Thyroid gland (tissue), 4 donors: ENCODE results near the gene TUBB1.

ENCODE experiments used
- POLR2A ChIP-seq, 2 donors: fragments of 450-650 bp; IDR thresholded peaks; one replicate each; pipeline ENCODE4 v1.6.1; 2017; ENCODE audit warnings: antibody characterized with exemption in 2 of 2, mild to moderate bottlenecking in 2 of 2, moderate library complexity in 1 of 2
- TF ChIP-seq, protein P1 (sequence below), 6 experiments: fragments of 200-600 bp in 3 of 6; fragments of 450-650 bp in 3 of 6; sonication (generic) in 3 of 6; IDR thresholded peaks; one replicate each; pipeline ENCODE4 v1.5.1; 2016 to 2019; ENCODE audit warnings: antibody characterized with exemption in 6 of 6, mild to moderate bottlenecking in 2 of 6, inconsistent platforms in 1 of 6, moderate library complexity in 1 of 6

DNA sequence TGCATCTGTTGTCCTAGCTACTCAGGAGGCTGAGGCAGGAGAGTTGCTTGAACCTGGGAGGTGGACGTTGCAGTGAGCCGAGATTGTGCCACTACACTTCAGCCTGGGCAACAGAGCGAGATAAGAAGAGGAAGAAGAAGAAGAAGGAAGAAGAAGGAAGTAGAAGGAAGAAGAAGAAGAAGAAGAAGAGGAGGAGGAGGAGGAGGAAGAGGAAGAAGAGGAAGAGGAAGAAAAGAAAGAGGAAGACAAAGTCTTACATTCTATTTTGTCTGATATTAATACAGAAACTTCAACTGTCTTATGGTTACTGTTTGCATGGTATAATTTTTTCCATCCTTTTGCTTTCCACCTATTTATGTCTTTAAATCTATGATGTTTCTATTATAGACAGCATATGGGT lies 45.4 kb upstream of the TUBB1 start:
- TF ChIP-seq, protein P1, sequence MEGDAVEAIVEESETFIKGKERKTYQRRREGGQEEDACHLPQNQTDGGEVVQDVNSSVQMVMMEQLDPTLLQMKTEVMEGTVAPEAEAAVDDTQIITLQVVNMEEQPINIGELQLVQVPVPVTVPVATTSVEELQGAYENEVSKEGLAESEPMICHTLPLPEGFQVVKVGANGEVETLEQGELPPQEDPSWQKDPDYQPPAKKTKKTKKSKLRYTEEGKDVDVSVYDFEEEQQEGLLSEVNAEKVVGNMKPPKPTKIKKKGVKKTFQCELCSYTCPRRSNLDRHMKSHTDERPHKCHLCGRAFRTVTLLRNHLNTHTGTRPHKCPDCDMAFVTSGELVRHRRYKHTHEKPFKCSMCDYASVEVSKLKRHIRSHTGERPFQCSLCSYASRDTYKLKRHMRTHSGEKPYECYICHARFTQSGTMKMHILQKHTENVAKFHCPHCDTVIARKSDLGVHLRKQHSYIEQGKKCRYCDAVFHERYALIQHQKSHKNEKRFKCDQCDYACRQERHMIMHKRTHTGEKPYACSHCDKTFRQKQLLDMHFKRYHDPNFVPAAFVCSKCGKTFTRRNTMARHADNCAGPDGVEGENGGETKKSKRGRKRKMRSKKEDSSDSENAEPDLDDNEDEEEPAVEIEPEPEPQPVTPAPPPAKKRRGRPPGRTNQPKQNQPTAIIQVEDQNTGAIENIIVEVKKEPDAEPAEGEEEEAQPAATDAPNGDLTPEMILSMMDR (IDR thresholded peaks at IDR 0.05), result no peak
- TF ChIP-seq POLR2A (IDR thresholded peaks at IDR 0.05), result no peak
